ENCODE data around the gene GAB3. TPM values are rescaled to one million over a fixed set of nuclear protein-coding genes. Genes with fewer than 3 reads are reported as not detected.

Gene GAB3
- total RNA-seq, 5 donors from 2014 or later (not counting 1 experiment from before 2014, with no cell fraction given) = 9.1 to 26.2 (median 18.4) TPM

DNA sequence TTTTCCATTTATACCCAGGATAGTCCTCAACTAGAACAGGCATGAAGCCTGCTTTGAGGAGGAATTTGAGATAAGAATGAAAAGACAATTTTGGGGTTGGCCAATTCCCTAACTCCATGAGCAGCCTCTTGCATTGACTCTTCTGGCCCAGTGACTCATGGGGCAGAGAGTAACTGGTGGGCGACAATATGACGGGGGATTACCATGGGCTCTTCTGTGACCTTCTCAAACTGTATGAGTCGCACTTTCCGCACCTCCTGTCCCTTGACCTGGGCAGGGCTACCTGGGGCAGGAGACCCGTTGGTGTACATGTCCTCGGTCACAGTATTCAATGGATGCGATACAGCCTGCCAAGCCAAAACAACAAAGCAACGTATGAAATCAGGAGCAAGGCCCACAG is 41.1 kb upstream of the GAB3 start:
- ATAC-seq (replicated peaks in 1 of 4) (no peak), DNase-seq (no peak)
- 89% methylated on average over 3 of the region's 8 CpGs for WGBS (ENCODE audit: insufficient coverage)
- Mint-ChIP-seq H3K36me3 (peaks cover 9% of the 10 kb centered on the region), H3K4me1 (peaks cover 0 to 2% (median 0%) of the 10 kb centered on the region in 3 donors), H3K27ac (no peak overlapping the region), H3K9me3 (no peaks in the 10 kb centered on the region), H3K4me3 (no peak overlapping the region), H3K27me3 (peaks cover 0 to 8% of the 10 kb centered on the region in 2 donors)
- H3K27me3 ChIP-seq (replicated peaks in 1 of 2; ENCODE audit: control insufficient read depth in 2 of 2, extremely low read depth in 1 of 2, insufficient read depth in 2 of 2, low read length in 1 of 2) = no peaks in the 10 kb centered on the region
- ChIA-PET POLR2A (no interaction called here), CTCF (interaction anchor here in 1 of 2 donors (0.5 kb wide), 1 partner anchor 1127 kb away, joined by 3 read pairs; no protein-coding TSS in a partner anchor)
- no peak overlapping the region for H3K27ac ChIP-seq (ENCODE audit: low read length)
- no peaks in the 10 kb centered on the region for H3K9me3 ChIP-seq
- H3K4me1 ChIP-seq (ENCODE audit: control insufficient read depth in 1 of 2, extremely low read depth in 1 of 2, insufficient read depth in 2 of 2, low read length in 2 of 2) = no peaks in the 10 kb centered on the region
- H3K4me3 ChIP-seq (ENCODE audit: control insufficient read depth in 1 of 2, extremely low read depth in 1 of 2, low read length in 1 of 2) = no peak overlapping the region
- no peaks in the 10 kb centered on the region for H3K36me3 ChIP-seq (ENCODE audit: control insufficient read depth in 2 of 2, extremely low read depth in 1 of 2, insufficient read depth in 1 of 2, low read length in 1 of 2)

DNA sequence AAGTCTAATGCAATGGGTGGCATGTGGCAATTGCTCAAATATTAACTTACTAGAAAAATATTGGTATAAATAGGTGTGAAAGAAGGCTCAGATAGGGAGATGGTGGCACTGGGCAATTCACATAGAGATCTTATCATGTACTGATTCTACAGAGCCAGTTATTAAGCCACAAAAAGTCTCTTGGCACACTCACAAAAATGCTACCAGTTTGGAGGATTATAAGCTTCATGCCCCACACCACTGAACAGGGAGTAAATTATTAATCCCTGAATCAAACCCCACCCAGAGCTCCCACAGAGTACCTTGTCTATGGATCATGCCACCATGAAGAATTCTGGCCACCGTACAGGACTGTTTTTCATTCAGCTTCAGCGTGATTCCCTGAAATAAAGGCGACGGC is 40.6 kb upstream of the GAB3 start:
- Mint-ChIP-seq H3K9me3 (no peaks in the 10 kb centered on the region), H3K4me1 (peaks cover 0 to 2% (median 0%) of the 10 kb centered on the region in 3 donors), H3K36me3 (peaks cover 9% of the 10 kb centered on the region), H3K4me3 (no peak overlapping the region), H3K27ac (no peak overlapping the region), H3K27me3 (peaks cover 0 to 8% of the 10 kb centered on the region in 2 donors)
- WGBS (ENCODE audit: insufficient coverage) = no CpG with 5 or more reads among the region's 4 CpGs
- ChIA-PET POLR2A (no interaction called here), CTCF (interaction anchor here in 1 of 2 donors (0.5 kb wide), 1 partner anchor 1127 kb away, joined by 3 read pairs; no protein-coding TSS in a partner anchor)
- H3K4me1 ChIP-seq (ENCODE audit: control insufficient read depth in 1 of 2, extremely low read depth in 1 of 2, insufficient read depth in 2 of 2, low read length in 2 of 2) = no peaks in the 10 kb centered on the region
- ATAC-seq (replicated peaks in 1 of 4) (no peak), DNase-seq (no peak)
- H3K27ac ChIP-seq (ENCODE audit: low read length) = no peak overlapping the region
- no peak overlapping the region for H3K4me3 ChIP-seq (ENCODE audit: control insufficient read depth in 1 of 2, extremely low read depth in 1 of 2, low read length in 1 of 2)
- H3K27me3 ChIP-seq (replicated peaks in 1 of 2; ENCODE audit: control insufficient read depth in 2 of 2, extremely low read depth in 1 of 2, insufficient read depth in 2 of 2, low read length in 1 of 2) = no peaks in the 10 kb centered on the region
- no peaks in the 10 kb centered on the region for H3K9me3 ChIP-seq
- H3K36me3 ChIP-seq (ENCODE audit: control insufficient read depth in 2 of 2, extremely low read depth in 1 of 2, insufficient read depth in 1 of 2, low read length in 1 of 2) = no peaks in the 10 kb centered on the region

DNA sequence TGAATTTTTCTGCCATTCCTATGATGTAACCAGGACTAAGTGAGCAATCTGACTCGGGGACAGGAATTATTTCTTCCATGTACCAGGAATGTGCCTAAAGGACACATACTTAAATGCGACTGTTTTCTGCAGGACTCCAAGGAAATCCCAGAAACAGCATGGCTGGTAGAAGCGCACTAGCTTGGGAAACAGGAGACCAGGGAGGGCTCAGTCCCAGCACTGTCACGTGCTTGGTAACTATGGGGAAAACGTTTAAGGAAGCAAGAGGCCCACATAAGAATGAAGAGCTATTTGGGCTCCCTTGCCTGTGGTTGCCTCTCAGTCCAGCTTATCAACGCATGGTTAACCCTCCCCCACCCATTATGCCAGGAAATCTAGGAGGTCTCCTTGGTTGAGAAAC is 34.8 kb upstream of the GAB3 start:
- Mint-ChIP-seq H3K36me3 (peaks cover 16% of the 10 kb centered on the region), H3K9me3 (no peaks in the 10 kb centered on the region), H3K27ac (no peak overlapping the region), H3K27me3 (peaks cover 0 to 6% of the 10 kb centered on the region in 2 donors), H3K4me3 (no peak overlapping the region), H3K4me1 (peaks cover 12 to 15% (median 13%) of the 10 kb centered on the region in 3 donors)
- H3K9me3 ChIP-seq = no peaks in the 10 kb centered on the region
- no peaks in the 10 kb centered on the region for H3K27me3 ChIP-seq (replicated peaks in 1 of 2; ENCODE audit: control insufficient read depth in 2 of 2, extremely low read depth in 1 of 2, insufficient read depth in 2 of 2, low read length in 1 of 2)
- H3K4me3 ChIP-seq (ENCODE audit: control insufficient read depth in 1 of 2, extremely low read depth in 1 of 2, low read length in 1 of 2) = no peak overlapping the region
- no peak overlapping the region for H3K27ac ChIP-seq (ENCODE audit: low read length)
- no peak for ATAC-seq (replicated peaks in 1 of 4)
- no peak for DNase-seq
- peaks cover 0 to 4% of the 10 kb centered on the region in 2 experiments for H3K4me1 ChIP-seq (ENCODE audit: control insufficient read depth in 1 of 2, extremely low read depth in 1 of 2, insufficient read depth in 2 of 2, low read length in 2 of 2)
- CTCF ChIA-PET = no interaction called here
- 67% methylated on average over 1 of the region's 6 CpGs for WGBS (ENCODE audit: insufficient coverage)
- peaks cover 0 to 2% of the 10 kb centered on the region in 2 donors for H3K36me3 ChIP-seq (ENCODE audit: control insufficient read depth in 2 of 2, extremely low read depth in 1 of 2, insufficient read depth in 1 of 2, low read length in 1 of 2)
- POLR2A ChIA-PET = no interaction called here

DNA sequence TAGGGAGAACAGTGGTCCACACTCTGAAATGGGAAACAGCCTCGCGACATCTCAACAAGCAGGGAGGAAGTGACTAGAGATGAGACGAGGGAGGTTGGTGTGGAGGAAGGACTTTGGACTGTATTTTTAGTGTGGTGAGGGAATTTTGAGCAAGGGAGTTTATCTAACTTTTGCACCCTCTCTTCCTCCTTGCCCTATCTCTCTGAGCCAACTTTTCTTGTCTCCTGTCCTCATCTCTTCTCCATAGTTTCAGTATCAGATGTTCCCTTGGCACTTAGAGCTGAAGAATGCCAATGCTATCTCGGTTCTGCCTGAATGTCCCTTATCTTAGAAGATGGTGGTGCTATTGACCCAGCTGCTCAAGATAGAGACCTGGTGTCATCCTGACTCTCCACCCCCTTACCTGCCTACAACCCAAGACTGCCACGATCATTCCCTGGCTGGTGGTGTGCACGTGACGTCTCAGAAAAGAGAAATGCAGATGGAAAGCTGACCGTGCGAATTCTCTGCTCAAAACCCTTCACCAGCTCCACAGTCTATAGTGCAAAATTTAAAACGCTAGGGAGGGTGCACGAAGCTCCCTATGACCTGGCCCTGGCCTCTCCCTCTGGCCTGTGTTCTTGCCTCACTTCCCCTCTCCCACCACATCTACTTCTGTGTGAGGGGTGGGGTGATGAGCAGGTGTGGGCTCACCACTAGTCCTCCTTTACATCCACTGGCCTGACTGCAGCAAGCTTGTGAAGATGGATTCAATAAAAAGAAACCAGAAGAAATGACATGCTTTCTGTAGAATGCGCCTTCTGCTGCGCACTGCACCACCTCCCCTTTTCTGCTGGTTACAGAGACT is 33.5 kb upstream of the GAB3 start:
- H3K4me1 Mint-ChIP-seq = peaks cover 12 to 15% (median 13%) of the 10 kb centered on the region in 3 donors

DNA sequence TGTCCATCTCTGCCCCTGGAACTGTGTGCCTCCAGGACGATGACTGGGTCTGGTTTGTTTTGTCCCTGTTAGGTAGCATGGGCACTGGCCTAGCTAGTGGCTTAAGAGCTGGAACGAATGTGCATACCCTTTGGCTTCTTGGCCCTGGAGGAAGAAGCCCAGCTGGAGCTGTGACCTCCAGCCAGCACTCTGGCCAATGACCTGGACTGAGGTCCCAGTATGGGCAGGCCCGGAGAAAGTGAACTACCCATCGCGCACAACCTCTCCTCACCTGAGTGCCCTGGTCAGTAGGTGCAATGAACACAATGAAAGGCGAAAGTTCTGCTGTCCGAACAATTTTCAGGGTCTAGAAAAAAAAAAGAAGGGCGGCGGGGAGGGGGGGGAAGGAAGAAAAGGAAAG is 30.1 kb upstream of the GAB3 start:
- Mint-ChIP-seq H3K27me3 (peaks cover 0 to 13% of the 10 kb centered on the region in 2 donors), H3K9me3 (no peaks in the 10 kb centered on the region), H3K4me1 (peaks cover 12 to 17% (median 13%) of the 10 kb centered on the region in 3 donors), H3K4me3 (no peak overlapping the region), H3K36me3 (peaks cover 16% of the 10 kb centered on the region), H3K27ac (no peak overlapping the region)
- no peak overlapping the region for H3K27ac ChIP-seq (ENCODE audit: low read length)
- ATAC-seq (replicated peaks in 1 of 4) (no peak), DNase-seq (no peak)
- ChIA-PET POLR2A (no interaction called here), CTCF (interaction anchor here in 1 of 2 donors (0.5 kb wide), 1 partner anchor 306 kb away, joined by 4 read pairs; no protein-coding TSS in a partner anchor)
- WGBS (ENCODE audit: insufficient coverage) = 92% methylated on average over 2 of the region's 9 CpGs
- peaks cover 2 to 14% of the 10 kb centered on the region in 2 donors for H3K36me3 ChIP-seq (ENCODE audit: control insufficient read depth in 2 of 2, extremely low read depth in 1 of 2, insufficient read depth in 1 of 2, low read length in 1 of 2)
- no peak overlapping the region for H3K4me3 ChIP-seq (ENCODE audit: control insufficient read depth in 1 of 2, extremely low read depth in 1 of 2, low read length in 1 of 2)
- H3K9me3 ChIP-seq = no peaks in the 10 kb centered on the region
- H3K4me1 ChIP-seq (ENCODE audit: control insufficient read depth in 1 of 2, extremely low read depth in 1 of 2, insufficient read depth in 2 of 2, low read length in 2 of 2) = peaks cover 0 to 4% of the 10 kb centered on the region in 2 experiments
- no peaks in the 10 kb centered on the region for H3K27me3 ChIP-seq (replicated peaks in 1 of 2; ENCODE audit: control insufficient read depth in 2 of 2, extremely low read depth in 1 of 2, insufficient read depth in 2 of 2, low read length in 1 of 2)

More for the DNA sequence above, 33.5 kb upstream of the GAB3 start:
- Histone ChIP-seq H3K27me3 (replicated peaks in 1 of 2; ENCODE audit: control insufficient read depth in 2 of 2, extremely low read depth in 1 of 2, insufficient read depth in 2 of 2, low read length in 1 of 2) (no peaks in the 10 kb centered on the region), H3K36me3 (ENCODE audit: control insufficient read depth in 2 of 2, extremely low read depth in 1 of 2, insufficient read depth in 1 of 2, low read length in 1 of 2) (peaks cover 0 to 2% of the 10 kb centered on the region in 2 donors), H3K27ac (ENCODE audit: low read length) (no peak overlapping the region), H3K4me3 (ENCODE audit: control insufficient read depth in 1 of 2, extremely low read depth in 1 of 2, low read length in 1 of 2) (peak overlapping the region; percentile 7 to 19), H3K4me1 (ENCODE audit: control insufficient read depth in 1 of 2, extremely low read depth in 1 of 2, insufficient read depth in 2 of 2, low read length in 2 of 2) (peaks cover 0 to 4% of the 10 kb centered on the region in 2 experiments), H3K9me3 (no peaks in the 10 kb centered on the region)
- ChIA-PET POLR2A (no interaction called here), CTCF (interaction anchor here in 1 of 2 donors (0.6 kb wide), 1 partner anchor 239 kb away, joined by 5 read pairs; no protein-coding TSS in a partner anchor)
- 62% methylated on average over 4 of the region's 13 CpGs for WGBS (ENCODE audit: insufficient coverage)
- H3K36me3 Mint-ChIP-seq = peaks cover 10% of the 10 kb centered on the region
- H3K27me3 Mint-ChIP-seq = peaks cover 0 to 6% of the 10 kb centered on the region in 2 donors
- peak overlapping the region; percentile 77 to 82 for H3K27ac Mint-ChIP-seq
- ATAC-seq (replicated peaks in 1 of 4) (peak in 1 of 4 experiments; percentile 39), DNase-seq (no peak)
- no peaks in the 10 kb centered on the region for H3K9me3 Mint-ChIP-seq
- H3K4me3 Mint-ChIP-seq = peak overlapping the region; percentile 66 to 81 (median 77)

DNA sequence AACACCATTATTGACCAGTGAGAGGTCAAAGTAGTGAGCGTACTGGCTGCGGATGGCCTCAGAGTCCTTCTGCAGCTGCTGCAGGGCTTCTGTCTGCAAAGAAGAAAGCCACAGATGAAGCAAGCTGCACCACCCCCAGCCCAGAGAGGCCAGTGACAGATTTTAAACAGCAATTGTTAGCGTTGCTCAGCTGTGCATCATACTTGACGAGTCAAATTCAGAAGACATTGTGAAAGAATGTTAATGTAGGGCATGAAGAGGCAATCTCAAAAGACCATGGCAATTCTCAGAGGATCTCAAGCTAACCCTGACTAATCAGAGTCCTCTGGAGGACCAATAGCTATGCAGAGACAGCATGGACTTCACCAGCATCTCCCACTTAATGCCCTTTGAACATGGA is 28.4 kb upstream of the GAB3 start:
- Mint-ChIP-seq H3K4me1 (peaks cover 11 to 18% (median 17%) of the 10 kb centered on the region in 3 donors), H3K4me3 (no peak overlapping the region), H3K36me3 (peaks cover 21% of the 10 kb centered on the region), H3K9me3 (no peaks in the 10 kb centered on the region), H3K27me3 (peaks cover 0 to 10% of the 10 kb centered on the region in 2 donors), H3K27ac (no peak overlapping the region)
- no peak for ATAC-seq (replicated peaks in 1 of 4)
- H3K27me3 ChIP-seq (replicated peaks in 1 of 2; ENCODE audit: control insufficient read depth in 2 of 2, extremely low read depth in 1 of 2, insufficient read depth in 2 of 2, low read length in 1 of 2) = no peaks in the 10 kb centered on the region
- no peak overlapping the region for H3K4me3 ChIP-seq (ENCODE audit: control insufficient read depth in 1 of 2, extremely low read depth in 1 of 2, low read length in 1 of 2)
- H3K36me3 ChIP-seq (ENCODE audit: control insufficient read depth in 2 of 2, extremely low read depth in 1 of 2, insufficient read depth in 1 of 2, low read length in 1 of 2) = peaks cover 2 to 31% of the 10 kb centered on the region in 2 donors
- no peaks in the 10 kb centered on the region for H3K9me3 ChIP-seq
- POLR2A ChIA-PET = no interaction called here
- WGBS (ENCODE audit: insufficient coverage) = 80% methylated on average over 1 of the region's 4 CpGs
- no peak for DNase-seq
- H3K4me1 ChIP-seq (ENCODE audit: control insufficient read depth in 1 of 2, extremely low read depth in 1 of 2, insufficient read depth in 2 of 2, low read length in 2 of 2) = peaks cover 0 to 13% of the 10 kb centered on the region in 2 experiments
- CTCF ChIA-PET = no interaction called here
- no peak overlapping the region for H3K27ac ChIP-seq (ENCODE audit: low read length)

Data from T-cell (primary cell).